GM13977 (cell line): ENCODE measurements around the gene DNAJC1.

Source experiments
- DNase-seq: peaks from one replicate; pipeline ENCODE4 v3.0.0; 2012; ENCODE audit warnings: low spot score
- CTCF ChIP-seq: IDR thresholded peaks from 2 replicates; pipeline ENCODE4 v1.5.1; 2012; ENCODE audit warnings: mild to moderate bottlenecking, control low read depth; ENCODE audit not compliant: insufficient read depth; ENCODE audit errors: extremely low read depth, missing control alignments
- in situ Hi-C: fragments of 300-500 bp; cut with MboI; formaldehyde crosslinking; loops from one replicate; pipeline ENCODE4 v1.12.0; 2022; ENCODE audit warnings: low sequenced_read_pairs, low pct_unique_long_range_greater_than_20kb, mixed read lengths, inconsistent platforms; ENCODE audit not compliant: unreplicated experiment

Gene DNAJC1

GRCh38 chr10:21737106-21737505, 266.4 kb downstream of the DNAJC1 start:
- TF ChIP-seq CTCF = no peak
- no peak for DNase-seq
- in situ Hi-C loops = no loop called here

GRCh38 chr10:21733710-21734109, 269.8 kb downstream of the DNAJC1 start:
- in situ Hi-C loops = no loop called here
- TF ChIP-seq CTCF = no peak
- no peak for DNase-seq

- in situ Hi-C loops = no loop called here
- peak; percentile 93 for TF ChIP-seq CTCF
- DNase-seq = peak; percentile 70
Observed at GRCh38 chr10:21732067-21732772, 271.3 kb downstream of the DNAJC1 start.

- no peak for DNase-seq
- in situ Hi-C loops = loop anchor here (10.0 kb wide), 1 partner anchor 234 kb away; no protein-coding TSS in a partner anchor
- no peak for TF ChIP-seq CTCF
Observed at GRCh38 chr10:21728618-21729017, 274.9 kb downstream of the DNAJC1 start.

- in situ Hi-C loops = loop anchor here (10.0 kb wide), 1 partner anchor 233 kb away; no protein-coding TSS in a partner anchor
- no peak for DNase-seq
- TF ChIP-seq CTCF = no peak
Observed at GRCh38 chr10:21727452-21728168, 275.9 kb downstream of the DNAJC1 start.

- DNase-seq = no peak
- no peak for TF ChIP-seq CTCF
- in situ Hi-C loops = loop anchor here (10.0 kb wide), 1 partner anchor 232 kb away; no protein-coding TSS in a partner anchor
Observed at GRCh38 chr10:21726601-21727225, 276.8 kb downstream of the DNAJC1 start.
